ENCODE measurements around the gene ABCG1.

DNA sequence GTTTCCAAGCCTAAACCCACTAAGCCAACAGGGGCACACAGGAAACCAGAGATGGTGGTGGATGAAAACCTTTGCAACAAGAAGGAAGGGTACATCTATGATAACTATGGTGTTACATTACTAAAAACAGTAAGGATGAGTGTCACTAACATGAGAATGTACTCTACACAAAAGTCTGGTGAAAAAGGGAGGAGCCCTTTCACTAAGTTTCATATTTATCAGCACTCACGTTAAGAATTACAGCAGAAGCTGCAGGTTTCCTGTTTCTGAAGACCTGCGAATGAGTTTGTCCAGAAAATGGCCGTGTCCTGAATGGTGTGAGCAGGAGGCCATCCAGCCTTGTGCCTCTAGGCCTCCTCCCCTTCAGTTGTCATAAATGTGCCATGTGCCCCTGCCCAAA, 17.8 kb downstream of the ABCG1 start:
- TF ChIP-seq, protein P1, sequence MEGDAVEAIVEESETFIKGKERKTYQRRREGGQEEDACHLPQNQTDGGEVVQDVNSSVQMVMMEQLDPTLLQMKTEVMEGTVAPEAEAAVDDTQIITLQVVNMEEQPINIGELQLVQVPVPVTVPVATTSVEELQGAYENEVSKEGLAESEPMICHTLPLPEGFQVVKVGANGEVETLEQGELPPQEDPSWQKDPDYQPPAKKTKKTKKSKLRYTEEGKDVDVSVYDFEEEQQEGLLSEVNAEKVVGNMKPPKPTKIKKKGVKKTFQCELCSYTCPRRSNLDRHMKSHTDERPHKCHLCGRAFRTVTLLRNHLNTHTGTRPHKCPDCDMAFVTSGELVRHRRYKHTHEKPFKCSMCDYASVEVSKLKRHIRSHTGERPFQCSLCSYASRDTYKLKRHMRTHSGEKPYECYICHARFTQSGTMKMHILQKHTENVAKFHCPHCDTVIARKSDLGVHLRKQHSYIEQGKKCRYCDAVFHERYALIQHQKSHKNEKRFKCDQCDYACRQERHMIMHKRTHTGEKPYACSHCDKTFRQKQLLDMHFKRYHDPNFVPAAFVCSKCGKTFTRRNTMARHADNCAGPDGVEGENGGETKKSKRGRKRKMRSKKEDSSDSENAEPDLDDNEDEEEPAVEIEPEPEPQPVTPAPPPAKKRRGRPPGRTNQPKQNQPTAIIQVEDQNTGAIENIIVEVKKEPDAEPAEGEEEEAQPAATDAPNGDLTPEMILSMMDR (conservative IDR thresholded peaks at IDR 0.05; ENCODE audit: low read length): no peak
- TF ChIP-seq EZH2phosphoT487 (IDR thresholded peaks at IDR 0.05; ENCODE audit: borderline replicate concordance, low read depth, low read length): no peak
